WTC11 (cell line): Measurements from ENCODE around the gene CD48. TPM values are rescaled to one million over a fixed set of nuclear protein-coding genes. Genes with fewer than 3 reads are reported as not detected.

Source experiments
- ATAC-seq: fragments of 200-7000 bp; cut with Tn5 transposase; 2 replicates; pipeline ENCODE4 v1.10.0; 2021; ENCODE audit warnings: mild to moderate bottlenecking, moderate library complexity
- CTCF ChIA-PET: fragments of 300-600 bp; sonication (Branson Sonifier 250); formaldehyde crosslinking; loops from one replicate; lab custom pipeline; 2021; ENCODE audit warnings: antibody characterized with exemption; lab: Charles Lee
- POLR2A ChIA-PET: fragments of 350-600 bp; sonication (Branson Sonifier 250); formaldehyde crosslinking; loops from one replicate; lab custom pipeline; 2021; ENCODE audit warnings: antibody characterized with exemption; lab: Charles Lee
- DNase-seq: peaks from one replicate; pipeline ENCODE4 v3.0.0; 2021; ENCODE audit warnings: low spot score
- H3K27ac Mint-ChIP-seq: 2 replicates; pipeline ENCODE4 v1.8.0; 2021; ENCODE audit warnings: mixed read lengths
- H3K27me3 Mint-ChIP-seq: 2 replicates; pipeline ENCODE4 v1.8.0; 2021; ENCODE audit warnings: low read depth, mild to moderate bottlenecking, moderate library complexity, mixed read lengths
- H3K36me3 Mint-ChIP-seq: 2 replicates; pipeline ENCODE4 v1.8.0; 2021; ENCODE audit warnings: mixed read lengths
- H3K4me1 Mint-ChIP-seq: 2 replicates; pipeline ENCODE4 v1.8.0; 2022; ENCODE audit warnings: mixed read lengths
- H3K4me3 Mint-ChIP-seq: 2 replicates; pipeline ENCODE4 v1.8.0; 2021; ENCODE audit warnings: mild to moderate bottlenecking, moderate library complexity, mixed read lengths
- H3K9me3 Mint-ChIP-seq: 2 replicates; pipeline ENCODE4 v1.8.0; 2021; ENCODE audit warnings: mixed read lengths
- ETV6 ChIP-seq: sonication (generic); formaldehyde crosslinking; IDR thresholded peaks from 2 replicates; pipeline ENCODE4 v1.8.1; 2022; ENCODE audit warnings: mild to moderate bottlenecking, missing genetic modification reagents
- IRF2 ChIP-seq: sonication (generic); formaldehyde crosslinking; IDR thresholded peaks from 2 replicates; pipeline ENCODE4 v1.8.0; 2022; ENCODE audit warnings: low read depth, missing genetic modification reagents, borderline replicate concordance
- JUN ChIP-seq: sonication (generic); formaldehyde crosslinking; IDR thresholded peaks from 2 replicates; pipeline ENCODE4 v1.8.0; 2023; ENCODE audit warnings: mild to moderate bottlenecking, missing genetic modification reagents
- NFE2L1 ChIP-seq: sonication (generic); formaldehyde crosslinking; IDR thresholded peaks from 2 replicates; pipeline ENCODE4 v1.8.1; 2023; ENCODE audit warnings: missing genetic modification reagents
- NR1H2 ChIP-seq: sonication (generic); formaldehyde crosslinking; IDR thresholded peaks from 2 replicates; pipeline ENCODE4 v1.9.0; 2021; ENCODE audit warnings: mild to moderate bottlenecking, moderate library complexity, missing genetic modification reagents
- NR3C1 ChIP-seq: sonication (generic); formaldehyde crosslinking; conservative IDR thresholded peaks from 2 replicates; pipeline ENCODE4 v1.8.1; 2023; ENCODE audit warnings: low read depth, mild to moderate bottlenecking, missing genetic modification reagents
- SMAD3 ChIP-seq: sonication (generic); formaldehyde crosslinking; IDR thresholded peaks from 2 replicates; pipeline ENCODE4 v1.8.0; 2022; ENCODE audit warnings: missing genetic modification reagents, mild to moderate bottlenecking, borderline replicate concordance
- SP1 ChIP-seq: sonication (generic); formaldehyde crosslinking; conservative IDR thresholded peaks from 2 replicates; pipeline ENCODE4 v1.8.1; 2022; ENCODE audit warnings: missing genetic modification reagents
- TEAD1 ChIP-seq: sonication (generic); formaldehyde crosslinking; IDR thresholded peaks from 2 replicates; pipeline ENCODE4 v1.8.0; 2022; ENCODE audit warnings: mild to moderate bottlenecking, missing genetic modification reagents
- TP53 ChIP-seq: sonication (generic); formaldehyde crosslinking; IDR thresholded peaks from 2 replicates; pipeline ENCODE4 v1.8.1; 2023; ENCODE audit warnings: mild to moderate bottlenecking, missing genetic modification reagents
- ZNF138 ChIP-seq: sonication (generic); formaldehyde crosslinking; conservative IDR thresholded peaks from 2 replicates; pipeline ENCODE4 v1.8.1; 2022; ENCODE audit warnings: mild to moderate bottlenecking, moderate library complexity, missing genetic modification reagents
- ZNF263 ChIP-seq: sonication (generic); formaldehyde crosslinking; IDR thresholded peaks from 2 replicates; pipeline ENCODE4 v1.8.1; 2022; ENCODE audit warnings: low read depth, mild to moderate bottlenecking, moderate library complexity, missing genetic modification reagents
- ZNF423 ChIP-seq: fragments of 250-450 bp; sonication (Bioruptor Pico); IDR thresholded peaks from 2 replicates; pipeline ENCODE4 v2.1.2; 2022; ENCODE audit warnings: mild to moderate bottlenecking, moderate library complexity
- total RNA-seq: library from RNA; stranded (reverse); gene quantifications from 3 replicates; pipeline ENCODE4 v1.2.3, GENCODE V29; 2021
- TF ChIP-seq, protein P1 (sequence below): fragments of 250-450 bp; sonication (Bioruptor Pico); conservative IDR thresholded peaks from 2 replicates; pipeline ENCODE4 v1.9.0; 2021; ENCODE audit warnings: mild to moderate bottlenecking
- TF ChIP-seq, protein P2 (sequence below): fragments of 250-450 bp; sonication (Bioruptor Pico); IDR thresholded peaks from 2 replicates; pipeline ENCODE4 v1.8.0; 2021; ENCODE audit warnings: mild to moderate bottlenecking
- TF ChIP-seq, protein P3 (sequence below): sonication (generic); formaldehyde crosslinking; IDR thresholded peaks from 2 replicates; pipeline ENCODE4 v1.8.0; 2023; ENCODE audit warnings: missing genetic modification reagents
- TF ChIP-seq, protein P4 (sequence below): sonication (generic); formaldehyde crosslinking; IDR thresholded peaks from 2 replicates; pipeline ENCODE4 v1.8.1; 2022; ENCODE audit warnings: low read depth, mild to moderate bottlenecking, moderate library complexity, missing genetic modification reagents, borderline replicate concordance
- TF ChIP-seq, protein P5 (sequence below): sonication (generic); formaldehyde crosslinking; IDR thresholded peaks from 2 replicates; pipeline ENCODE4 v1.8.1; 2023; ENCODE audit warnings: mild to moderate bottlenecking, missing genetic modification reagents, moderate library complexity

CD48 gene
- total RNA-seq, 1 experiment from 2014 or later: 0.66 TPM

DNA sequence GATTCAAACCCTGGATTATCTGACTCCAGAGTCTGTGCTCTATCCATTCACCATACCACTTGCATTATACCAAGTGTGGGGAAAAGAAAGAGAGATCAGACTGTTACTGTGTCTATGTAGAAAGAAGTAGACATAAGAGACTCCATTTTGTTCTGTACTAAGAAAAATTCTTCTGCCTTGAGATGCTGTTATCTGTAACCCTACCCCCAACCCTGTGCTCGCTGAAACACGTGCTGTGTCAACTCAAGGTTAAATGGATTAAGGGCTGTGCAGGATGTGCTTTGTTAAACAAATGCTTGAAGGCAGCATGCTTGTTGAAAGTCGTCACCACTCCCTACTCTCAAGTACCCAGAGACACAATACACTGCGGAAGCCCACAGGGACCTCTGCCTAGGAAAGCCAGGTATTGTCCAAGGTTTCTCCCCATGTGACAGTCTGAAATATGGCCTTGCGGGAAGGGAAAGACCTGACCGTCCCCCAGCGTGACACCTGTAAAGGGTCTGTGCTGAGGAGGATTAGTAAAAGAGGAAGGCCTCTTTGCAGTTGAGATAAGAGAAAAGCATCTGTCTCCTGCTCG is 59.5 kb downstream of the CD48 start (continued):
- TF ChIP-seq, protein P1, sequence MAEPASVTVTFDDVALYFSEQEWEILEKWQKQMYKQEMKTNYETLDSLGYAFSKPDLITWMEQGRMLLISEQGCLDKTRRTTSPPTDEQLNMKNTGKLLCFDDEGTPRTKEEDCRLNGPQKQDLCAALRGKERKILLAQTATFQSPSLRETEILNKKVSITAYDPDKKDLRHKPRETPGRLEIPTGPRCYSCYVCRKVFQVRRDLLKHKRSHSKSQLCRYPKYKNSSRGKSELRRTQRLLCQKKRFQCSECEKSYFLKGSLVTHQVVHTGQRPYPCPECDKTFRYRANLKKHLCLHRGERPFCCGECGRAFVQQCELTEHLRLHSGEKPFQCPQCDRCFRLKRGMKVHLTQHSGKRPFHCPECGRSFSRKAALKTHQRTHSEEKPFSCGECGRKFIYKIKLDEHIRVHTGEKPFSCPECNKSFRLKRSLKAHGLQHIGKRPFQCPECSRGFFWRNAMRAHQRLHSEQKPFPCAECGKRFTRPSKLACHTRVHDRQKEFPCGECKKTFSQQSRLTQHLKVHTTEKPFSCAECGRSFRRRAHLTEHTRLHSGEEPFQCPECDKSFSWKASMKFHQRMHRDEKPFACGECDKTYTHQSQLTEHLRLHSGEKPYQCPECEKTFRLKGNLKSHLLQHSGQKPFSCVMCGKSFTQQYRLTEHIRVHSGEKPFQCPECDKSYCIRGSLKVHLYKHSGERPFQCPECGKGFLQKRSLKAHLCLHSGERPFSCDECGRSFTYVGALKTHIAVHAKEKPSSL (CRISPR knock-in tag): 0 out of 2 replicates have a peak, but pooled peaks have one; percentile 82
- TF ChIP-seq TEAD1 (CRISPR knock-in tag) (peak; percentile 86; the same call in 1 of the 2 replicates), ETV6 (CRISPR knock-in tag) (0 out of 2 replicates have a peak, but pooled peaks have one; percentile 19)
- TF ChIP-seq, protein P2, sequence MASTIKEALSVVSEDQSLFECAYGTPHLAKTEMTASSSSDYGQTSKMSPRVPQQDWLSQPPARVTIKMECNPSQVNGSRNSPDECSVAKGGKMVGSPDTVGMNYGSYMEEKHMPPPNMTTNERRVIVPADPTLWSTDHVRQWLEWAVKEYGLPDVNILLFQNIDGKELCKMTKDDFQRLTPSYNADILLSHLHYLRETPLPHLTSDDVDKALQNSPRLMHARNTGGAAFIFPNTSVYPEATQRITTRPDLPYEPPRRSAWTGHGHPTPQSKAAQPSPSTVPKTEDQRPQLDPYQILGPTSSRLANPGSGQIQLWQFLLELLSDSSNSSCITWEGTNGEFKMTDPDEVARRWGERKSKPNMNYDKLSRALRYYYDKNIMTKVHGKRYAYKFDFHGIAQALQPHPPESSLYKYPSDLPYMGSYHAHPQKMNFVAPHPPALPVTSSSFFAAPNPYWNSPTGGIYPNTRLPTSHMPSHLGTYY: peak; percentile 73; the same call in 1 of the 2 replicates
- TF ChIP-seq, all 79 proteins: peak for 23; not testable (repeated sequence) for 56

DNA sequence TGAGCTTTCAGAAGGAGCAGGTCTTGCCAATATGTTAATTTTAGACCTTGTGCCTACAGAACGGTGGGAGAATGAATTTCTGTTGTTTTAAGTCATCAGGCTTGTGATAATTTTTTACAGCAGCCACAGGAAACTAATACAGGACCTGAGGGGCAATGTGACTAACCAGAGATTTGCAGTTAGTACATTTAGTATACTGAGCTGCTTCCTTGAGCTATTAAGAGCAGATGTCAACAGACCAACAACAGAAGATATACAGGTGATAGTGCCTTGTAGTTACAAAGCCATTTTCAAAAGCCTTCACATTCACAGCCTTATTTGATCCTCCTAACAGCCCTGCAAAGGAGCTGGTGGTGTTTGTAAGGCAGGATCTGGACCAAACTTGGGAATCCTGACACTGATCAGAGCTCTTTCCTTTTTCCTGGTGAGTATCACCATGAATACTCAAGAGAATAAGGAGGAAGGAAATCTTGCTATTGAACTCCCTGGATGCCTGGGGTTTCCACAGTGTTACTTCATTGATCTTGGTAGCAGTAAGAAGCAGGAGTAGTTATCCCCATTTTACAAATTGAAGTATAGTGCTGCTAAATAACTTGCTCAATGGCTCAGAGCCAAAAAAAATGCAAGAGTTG is 60.1 kb downstream of the CD48 start:
- peak; percentile 40 for ATAC-seq
- H3K27me3 Mint-ChIP-seq: peaks cover 6% of the 10 kb centered on the region; the same call in 1 of the 2 replicates
- ChIA-PET CTCF (interaction anchor here (0.8 to 1.3 kb wide), 2 partner anchors 24 to 302 kb away, joined by 4 to 7 read pairs; no protein-coding TSS in a partner anchor), POLR2A (no interaction called here)
- peak overlapping the region; percentile 98 for H3K27ac Mint-ChIP-seq
- H3K36me3 Mint-ChIP-seq: peaks cover 4% of the 10 kb centered on the region; the same call in 1 of the 2 replicates
- no peak overlapping the region for H3K4me3 Mint-ChIP-seq
- H3K4me1 Mint-ChIP-seq: peaks cover 49% of the 10 kb centered on the region
- TF ChIP-seq ZNF263 (CRISPR knock-in tag) (no peak), SMAD3 (CRISPR knock-in tag) (no peak), NFE2L1 (CRISPR knock-in tag) (no peak), NR1H2 (CRISPR knock-in tag) (no peak), ZNF138 (CRISPR knock-in tag) (no peak), JUN (no peak), IRF2 (CRISPR knock-in tag) (no peak), ZNF423 (CRISPR knock-in tag) (no peak), NR3C1 (CRISPR knock-in tag) (no peak), ETV6 (CRISPR knock-in tag) (no peak), TP53 (CRISPR knock-in tag) (no peak), SP1 (CRISPR knock-in tag) (no peak)
- TF ChIP-seq, protein P3, sequence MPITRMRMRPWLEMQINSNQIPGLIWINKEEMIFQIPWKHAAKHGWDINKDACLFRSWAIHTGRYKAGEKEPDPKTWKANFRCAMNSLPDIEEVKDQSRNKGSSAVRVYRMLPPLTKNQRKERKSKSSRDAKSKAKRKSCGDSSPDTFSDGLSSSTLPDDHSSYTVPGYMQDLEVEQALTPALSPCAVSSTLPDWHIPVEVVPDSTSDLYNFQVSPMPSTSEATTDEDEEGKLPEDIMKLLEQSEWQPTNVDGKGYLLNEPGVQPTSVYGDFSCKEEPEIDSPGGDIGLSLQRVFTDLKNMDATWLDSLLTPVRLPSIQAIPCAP (CRISPR knock-in tag): no peak
- TF ChIP-seq, protein P4, sequence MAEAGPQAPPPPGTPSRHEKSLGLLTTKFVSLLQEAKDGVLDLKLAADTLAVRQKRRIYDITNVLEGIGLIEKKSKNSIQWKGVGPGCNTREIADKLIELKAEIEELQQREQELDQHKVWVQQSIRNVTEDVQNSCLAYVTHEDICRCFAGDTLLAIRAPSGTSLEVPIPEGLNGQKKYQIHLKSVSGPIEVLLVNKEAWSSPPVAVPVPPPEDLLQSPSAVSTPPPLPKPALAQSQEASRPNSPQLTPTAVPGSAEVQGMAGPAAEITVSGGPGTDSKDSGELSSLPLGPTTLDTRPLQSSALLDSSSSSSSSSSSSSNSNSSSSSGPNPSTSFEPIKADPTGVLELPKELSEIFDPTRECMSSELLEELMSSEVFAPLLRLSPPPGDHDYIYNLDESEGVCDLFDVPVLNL: no peak
- TF ChIP-seq, protein P5, sequence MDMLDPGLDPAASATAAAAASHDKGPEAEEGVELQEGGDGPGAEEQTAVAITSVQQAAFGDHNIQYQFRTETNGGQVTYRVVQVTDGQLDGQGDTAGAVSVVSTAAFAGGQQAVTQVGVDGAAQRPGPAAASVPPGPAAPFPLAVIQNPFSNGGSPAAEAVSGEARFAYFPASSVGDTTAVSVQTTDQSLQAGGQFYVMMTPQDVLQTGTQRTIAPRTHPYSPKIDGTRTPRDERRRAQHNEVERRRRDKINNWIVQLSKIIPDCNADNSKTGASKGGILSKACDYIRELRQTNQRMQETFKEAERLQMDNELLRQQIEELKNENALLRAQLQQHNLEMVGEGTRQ: no peak
- no peak for DNase-seq
- H3K9me3 Mint-ChIP-seq: peaks cover 8% of the 10 kb centered on the region
